Measurements from ENCODE around the gene SELENON. TPM values are rescaled to one million over a fixed set of nuclear protein-coding genes. Genes with fewer than 3 reads are reported as not detected.

Gene SELENON
- total and polyA plus RNA-seq, 2 of the 8 experiments (the other 6 are each of a cell fraction or from before 2014, with no cell fraction given): 43.0 to 77.6 TPM

- DNase-seq (ENCODE audit: low read depth in 1 of 2, low spot score in 2 of 2): no peak
Observed at GRCh38 chr1:25760871-25761270, 39.1 kb upstream of the SELENON start.

More at GRCh38 chr1:25760871-25761270, 39.1 kb upstream of the SELENON start:
- H4K20me1 ChIP-seq (replicated peaks in 1 of 2; ENCODE audit: control insufficient read depth in 1 of 2, insufficient read depth in 2 of 2, low read length in 2 of 2): no peaks in the 10 kb centered on the region
- no peaks in the 10 kb centered on the region for H3K23me2 ChIP-seq (ENCODE audit: low read depth, low read length)
- H3K9me3 ChIP-seq (ENCODE audit: insufficient read depth in 2 of 2, low read depth in 1 of 2, low read length in 1 of 2): no peaks in the 10 kb centered on the region
- H3K23ac ChIP-seq (ENCODE audit: insufficient read length): no peak overlapping the region
- H3K18ac ChIP-seq (ENCODE audit: extremely low read depth, low read length): no peak overlapping the region
- no peak overlapping the region for H3K14ac ChIP-seq (ENCODE audit: insufficient read length)
- no peak overlapping the region for H4K5ac ChIP-seq (ENCODE audit: insufficient read length, low read depth, low read length)
- no peak for FAIRE-seq
- no peaks in the 10 kb centered on the region for H3K27me3 ChIP-seq (replicated peaks in 1 of 4; ENCODE audit: control insufficient read depth in 3 of 4, extremely low read depth in 1 of 4, insufficient read depth in 3 of 4, low read length in 3 of 4)
- 65% methylated on average over 5 of the region's 5 CpGs; no CpG with 5 or more reads in 1 of the 2 experiments for WGBS, 2 experiments (ENCODE audit: extremely low coverage in 1 of 2, insufficient coverage in 1 of 2, insufficient read length in 1 of 2, insufficient replicate concordance in 2 of 2, low coverage in 1 of 2, low lambda C conversion rate in 2 of 2, missing lambda C conversion rate in 1 of 2)
- H2BK12ac ChIP-seq (ENCODE audit: low read depth, low read length): 0 out of 2 replicates have a peak overlapping the region, but pooled peaks have one; percentile 39
- H3K4me2 ChIP-seq (ENCODE audit: insufficient read depth in 1 of 2, low read depth in 2 of 2, low read length in 2 of 2): no peak overlapping the region
- H2BK15ac ChIP-seq (ENCODE audit: low read length): no peak overlapping the region
- no peaks in the 10 kb centered on the region for H3K79me1 ChIP-seq (ENCODE audit: low read depth, low read length)
- no peak overlapping the region for H4K8ac ChIP-seq (ENCODE audit: extremely low read depth, insufficient read depth, low read length)
- no peak overlapping the region for H2BK20ac ChIP-seq (ENCODE audit: low read length)
- H4K91ac ChIP-seq (replicated peaks; ENCODE audit: insufficient read length, low read length): no peak overlapping the region
- H3K4ac ChIP-seq (replicated peaks; ENCODE audit: insufficient read length, low read depth, low read length): peak overlapping the region; percentile 19
- no peaks in the 10 kb centered on the region for H3K79me2 ChIP-seq (ENCODE audit: control insufficient read depth in 1 of 2, insufficient read depth in 2 of 2, low read length in 2 of 2)
- H3K27ac ChIP-seq (ENCODE audit: low read depth, low read length): no peak overlapping the region
- no peak overlapping the region for H2AFZ ChIP-seq (ENCODE audit: low read length)
- no peak overlapping the region for H2AK5ac ChIP-seq (ENCODE audit: low read depth, low read length)
- POLR2A ChIA-PET (ENCODE audit: partially characterized antibody): interaction anchor here (0.5 kb wide), 1 partner anchor 15 kb away, joined by 3 read pairs; no protein-coding TSS in a partner anchor
- no peak overlapping the region for H2BK5ac ChIP-seq (ENCODE audit: low read depth, low read length)
- peaks cover 0 to 21% (median 7%) of the 10 kb centered on the region in 4 experiments; a peak in 5 of 7 replicates for H3K4me1 ChIP-seq (replicated peaks in 1 of 4; ENCODE audit: control insufficient read depth in 3 of 4, insufficient read depth in 4 of 4, low read length in 3 of 4)
- no peaks in the 10 kb centered on the region; a peak in 1 of 8 replicates for H3K36me3 ChIP-seq (ENCODE audit: control insufficient read depth in 2 of 4, insufficient read depth in 4 of 4, low read length in 3 of 4)
- H2BK120ac ChIP-seq (replicated peaks; ENCODE audit: low read depth, low read length): no peak overlapping the region
- CTCF ChIA-PET (ENCODE audit: partially characterized antibody): interaction anchor here (1.9 kb wide), 1 partner anchor 10 kb away, joined by 13 read pairs; no protein-coding TSS in a partner anchor
- no peak overlapping the region for H3K56ac ChIP-seq (replicated peaks; ENCODE audit: insufficient read length, low read depth, low read length)
- H3K4me3 ChIP-seq (ENCODE audit: extremely low read depth in 1 of 4, insufficient read depth in 2 of 4, low read depth in 3 of 4, low read length in 4 of 4): no peak overlapping the region
- H3K9ac ChIP-seq (replicated peaks in 1 of 4; ENCODE audit: extremely low read depth in 1 of 4, low read depth in 3 of 4, low read length in 3 of 4): no peak overlapping the region
- no peak for TF ChIP-seq TCF12 (IDR thresholded peaks at IDR 0.05; ENCODE audit: low read depth, low read length)
- no peak for TF ChIP-seq EGR1 (IDR thresholded peaks at IDR 0.05; ENCODE audit: borderline replicate concordance, low read depth, low read length)
- TF ChIP-seq CHD2 (IDR thresholded peaks at IDR 0.05; ENCODE audit: low read length): no peak
- no peak for TF ChIP-seq MAX (IDR thresholded peaks at IDR 0.05)
- no peak for TF ChIP-seq RFX5 (IDR thresholded peaks at IDR 0.05; ENCODE audit: borderline replicate concordance, low read depth, low read length)
- TF ChIP-seq SP4 (IDR thresholded peaks at IDR 0.05; ENCODE audit: low read length): no peak
- TF ChIP-seq RNF2 (IDR thresholded peaks at IDR 0.05; ENCODE audit: borderline replicate concordance, low read depth, low read length, missing control alignments, poor library complexity, severe bottlenecking): no peak
- no peak for TF ChIP-seq SIX5 (IDR thresholded peaks at IDR 0.05; ENCODE audit: low read depth, low read length)
- no peak for TF ChIP-seq CBX5 (IDR thresholded peaks at IDR 0.05; ENCODE audit: low read depth, low read length)
- no peak for TF ChIP-seq TAF1 (IDR thresholded peaks at IDR 0.05; ENCODE audit: low read depth, low read length)
- no peak for TF ChIP-seq JUN (IDR thresholded peaks at IDR 0.05; ENCODE audit: low read depth, low read length)

Data from H1 (cell line).